Chondrocyte (in vitro differentiated cells): Measurements from ENCODE around the gene ARHGAP15. TPM values are rescaled to one million over a fixed set of nuclear protein-coding genes. Genes with fewer than 3 reads are reported as not detected.

Source experiments
- DNase-seq: peaks from one replicate; pipeline ENCODE4 v3.0.0; 2021; ENCODE audit warnings: mixed read lengths, low spot score
- H3K27ac Mint-ChIP-seq: one replicate; pipeline ENCODE4 v1.8.0; 2021; ENCODE audit warnings: mild to moderate bottlenecking, moderate library complexity, mixed read lengths; ENCODE audit not compliant: unreplicated experiment
- H3K27me3 Mint-ChIP-seq: 2 replicates; pipeline ENCODE4 v1.8.0; 2021; ENCODE audit warnings: low read depth, mixed read lengths
- H3K36me3 Mint-ChIP-seq: 2 replicates; pipeline ENCODE4 v1.8.0; 2021; ENCODE audit warnings: low read depth, mixed read lengths
- H3K4me1 Mint-ChIP-seq: 2 replicates; pipeline ENCODE4 v1.8.0; 2021; ENCODE audit warnings: low read depth, mild to moderate bottlenecking, mixed read lengths
- H3K4me3 Mint-ChIP-seq: one replicate; pipeline ENCODE4 v1.8.0; 2021; ENCODE audit warnings: mild to moderate bottlenecking, moderate library complexity, mixed read lengths; ENCODE audit not compliant: unreplicated experiment
- H3K9me3 Mint-ChIP-seq: 2 replicates; pipeline ENCODE4 v1.8.0; 2021; ENCODE audit warnings: low read depth, mixed read lengths
- total RNA-seq: library from RNA; stranded (reverse); gene quantifications from 3 replicates; pipeline ENCODE4 v1.2.1, GENCODE V29; 2021
- TF ChIP-seq, protein P1 (sequence below): fragments of 200-600 bp; sonication (generic); IDR thresholded peaks from 2 replicates; pipeline ENCODE4 v1.5.0; 2021; ENCODE audit warnings: antibody characterized with exemption, mild to moderate bottlenecking, moderate library complexity

Gene ARHGAP15
- total RNA-seq, 1 donor from 2014 or later, result 0.42 TPM

GRCh38 chr2:143204062-143204461 is 74.8 kb downstream of the ARHGAP15 start:
- Mint-ChIP-seq H3K4me3 (no peak overlapping the region), H3K27ac (no peak overlapping the region), H3K27me3 (peaks cover 2% of the 10 kb centered on the region), H3K4me1 (no peaks in the 10 kb centered on the region), H3K36me3 (no peaks in the 10 kb centered on the region), H3K9me3 (peaks cover 6% of the 10 kb centered on the region)
- TF ChIP-seq, protein P1, sequence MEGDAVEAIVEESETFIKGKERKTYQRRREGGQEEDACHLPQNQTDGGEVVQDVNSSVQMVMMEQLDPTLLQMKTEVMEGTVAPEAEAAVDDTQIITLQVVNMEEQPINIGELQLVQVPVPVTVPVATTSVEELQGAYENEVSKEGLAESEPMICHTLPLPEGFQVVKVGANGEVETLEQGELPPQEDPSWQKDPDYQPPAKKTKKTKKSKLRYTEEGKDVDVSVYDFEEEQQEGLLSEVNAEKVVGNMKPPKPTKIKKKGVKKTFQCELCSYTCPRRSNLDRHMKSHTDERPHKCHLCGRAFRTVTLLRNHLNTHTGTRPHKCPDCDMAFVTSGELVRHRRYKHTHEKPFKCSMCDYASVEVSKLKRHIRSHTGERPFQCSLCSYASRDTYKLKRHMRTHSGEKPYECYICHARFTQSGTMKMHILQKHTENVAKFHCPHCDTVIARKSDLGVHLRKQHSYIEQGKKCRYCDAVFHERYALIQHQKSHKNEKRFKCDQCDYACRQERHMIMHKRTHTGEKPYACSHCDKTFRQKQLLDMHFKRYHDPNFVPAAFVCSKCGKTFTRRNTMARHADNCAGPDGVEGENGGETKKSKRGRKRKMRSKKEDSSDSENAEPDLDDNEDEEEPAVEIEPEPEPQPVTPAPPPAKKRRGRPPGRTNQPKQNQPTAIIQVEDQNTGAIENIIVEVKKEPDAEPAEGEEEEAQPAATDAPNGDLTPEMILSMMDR, result no peak
- no peak for DNase-seq

- TF ChIP-seq, protein P1, result peak; percentile 81
- Mint-ChIP-seq H3K4me3 (no peak overlapping the region), H3K4me1 (no peaks in the 10 kb centered on the region), H3K36me3 (no peaks in the 10 kb centered on the region), H3K9me3 (peaks cover 6% of the 10 kb centered on the region), H3K27ac (no peak overlapping the region), H3K27me3 (peaks cover 2% of the 10 kb centered on the region)
- no peak for DNase-seq
These were observed 76.0 kb downstream of the ARHGAP15 start for GRCh38 chr2:143205106-143205764.

- Mint-ChIP-seq H3K9me3 (no peaks in the 10 kb centered on the region), H3K4me1 (no peaks in the 10 kb centered on the region), H3K27me3 (peaks cover 6% of the 10 kb centered on the region), H3K4me3 (no peak overlapping the region), H3K36me3 (no peaks in the 10 kb centered on the region), H3K27ac (no peak overlapping the region)
- DNase-seq, result no peak
- TF ChIP-seq, protein P1, result no peak
These were observed 80.6 kb downstream of the ARHGAP15 start for GRCh38 chr2:143209570-143210445.

- TF ChIP-seq, protein P1, result no peak
- Mint-ChIP-seq H3K27me3 (peaks cover 8% of the 10 kb centered on the region), H3K4me1 (no peaks in the 10 kb centered on the region), H3K36me3 (no peaks in the 10 kb centered on the region), H3K9me3 (no peaks in the 10 kb centered on the region), H3K4me3 (no peak overlapping the region), H3K27ac (no peak overlapping the region)
- DNase-seq, result no peak
These were observed 81.2 kb downstream of the ARHGAP15 start for GRCh38 chr2:143210446-143210819.

- Mint-ChIP-seq H3K4me1 (no peaks in the 10 kb centered on the region), H3K36me3 (no peaks in the 10 kb centered on the region), H3K27ac (no peak overlapping the region), H3K27me3 (peaks cover 12% of the 10 kb centered on the region), H3K9me3 (no peaks in the 10 kb centered on the region), H3K4me3 (no peak overlapping the region)
- DNase-seq, result no peak
- TF ChIP-seq, protein P1, result no peak
These were observed 88.4 kb downstream of the ARHGAP15 start for GRCh38 chr2:143217512-143218115.
